HG03039 (cell line): ENCODE results near the gene LY9.
A peak's percentile ranks its signal among the peaks of the same experiment; 100 is the strongest.

Experiments used
- ATAC-seq: cut with Tn5 transposase; IDR thresholded peaks from one replicate; pipeline ENCODE4 v1.9.1; 2021; ENCODE audit warnings: mild to moderate bottlenecking, moderate library complexity; ENCODE audit not compliant: unreplicated experiment

The LY9 gene, protein sequence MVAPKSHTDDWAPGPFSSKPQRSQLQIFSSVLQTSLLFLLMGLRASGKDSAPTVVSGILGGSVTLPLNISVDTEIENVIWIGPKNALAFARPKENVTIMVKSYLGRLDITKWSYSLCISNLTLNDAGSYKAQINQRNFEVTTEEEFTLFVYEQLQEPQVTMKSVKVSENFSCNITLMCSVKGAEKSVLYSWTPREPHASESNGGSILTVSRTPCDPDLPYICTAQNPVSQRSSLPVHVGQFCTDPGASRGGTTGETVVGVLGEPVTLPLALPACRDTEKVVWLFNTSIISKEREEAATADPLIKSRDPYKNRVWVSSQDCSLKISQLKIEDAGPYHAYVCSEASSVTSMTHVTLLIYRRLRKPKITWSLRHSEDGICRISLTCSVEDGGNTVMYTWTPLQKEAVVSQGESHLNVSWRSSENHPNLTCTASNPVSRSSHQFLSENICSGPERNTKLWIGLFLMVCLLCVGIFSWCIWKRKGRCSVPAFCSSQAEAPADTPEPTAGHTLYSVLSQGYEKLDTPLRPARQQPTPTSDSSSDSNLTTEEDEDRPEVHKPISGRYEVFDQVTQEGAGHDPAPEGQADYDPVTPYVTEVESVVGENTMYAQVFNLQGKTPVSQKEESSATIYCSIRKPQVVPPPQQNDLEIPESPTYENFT

DNA sequence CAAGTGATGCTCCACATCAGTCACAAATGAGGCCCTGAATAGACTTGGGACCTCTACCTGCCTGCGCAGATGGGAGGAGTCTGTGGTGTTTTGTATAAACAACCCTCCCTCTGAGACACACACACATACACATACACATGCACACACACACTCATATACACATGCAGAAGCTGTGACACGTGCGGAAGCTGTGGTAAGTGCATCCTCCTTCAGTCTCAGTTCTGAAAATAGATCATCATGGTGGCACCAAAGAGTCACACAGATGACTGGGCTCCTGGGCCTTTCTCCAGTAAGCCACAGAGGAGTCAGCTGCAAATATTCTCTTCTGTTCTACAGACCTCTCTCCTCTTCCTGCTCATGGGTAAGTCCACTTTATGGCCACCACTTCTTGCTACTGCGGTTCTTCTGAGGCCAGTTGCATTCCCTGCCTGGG, at the start of gene LY9:
TSS of gene LY9 (plus strand) at position 224 of the 433 bp plus-strand sequence. CDS start at position 238, 14 bp downstream.
- ATAC-seq: peak; percentile 65

DNA sequence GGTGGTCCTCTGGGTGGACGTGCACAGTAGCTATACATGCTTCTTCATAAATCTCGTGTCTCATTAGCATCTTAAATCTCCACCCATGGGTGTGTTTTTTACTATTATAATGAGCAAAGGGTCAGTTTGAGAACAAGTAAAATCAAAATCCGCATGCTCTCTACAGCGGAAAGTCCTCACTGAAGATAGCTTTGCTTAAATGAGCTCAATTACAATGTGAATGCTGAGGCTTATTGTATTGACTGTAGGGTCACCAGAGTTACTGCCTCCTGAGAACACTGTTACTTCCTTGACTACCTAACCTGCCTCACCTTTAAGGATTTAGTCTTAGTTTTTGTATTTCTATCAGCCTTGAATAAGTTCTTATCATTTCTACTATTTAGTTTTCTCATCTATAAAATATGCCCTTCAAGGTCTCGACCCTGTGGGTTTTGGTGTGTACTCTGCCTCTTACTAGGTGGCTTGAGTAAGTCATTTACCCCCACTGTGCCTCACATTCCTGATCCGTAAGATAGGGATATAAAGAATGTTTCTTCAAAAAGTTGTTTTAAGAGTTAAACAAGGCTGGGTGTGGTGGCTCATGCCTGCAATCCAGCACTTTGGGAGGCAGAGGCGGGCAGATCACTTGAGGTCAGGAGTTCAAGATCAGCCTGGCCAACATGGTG, 49.0 kb upstream of the LY9 start:
- no peak for ATAC-seq

DNA sequence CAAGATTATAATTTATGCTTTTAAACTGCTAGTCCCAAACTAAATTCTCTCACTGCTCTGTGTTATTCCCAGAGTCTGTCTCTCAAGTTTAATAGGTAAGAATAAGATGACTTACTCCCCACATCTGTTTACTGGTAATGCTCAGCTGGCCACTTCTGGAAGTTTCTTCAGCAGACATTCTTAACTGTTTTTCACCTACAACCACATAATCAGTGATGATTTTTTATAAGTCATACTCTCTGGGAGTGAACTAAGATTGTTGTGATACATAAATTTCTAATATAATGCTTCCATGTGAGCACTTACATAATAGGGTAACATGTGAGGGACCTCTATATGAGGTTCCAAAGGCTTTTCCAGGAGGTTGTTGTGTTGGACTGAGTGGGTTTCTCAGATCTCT, 48.3 kb upstream of the LY9 start:
- no peak for ATAC-seq

DNA sequence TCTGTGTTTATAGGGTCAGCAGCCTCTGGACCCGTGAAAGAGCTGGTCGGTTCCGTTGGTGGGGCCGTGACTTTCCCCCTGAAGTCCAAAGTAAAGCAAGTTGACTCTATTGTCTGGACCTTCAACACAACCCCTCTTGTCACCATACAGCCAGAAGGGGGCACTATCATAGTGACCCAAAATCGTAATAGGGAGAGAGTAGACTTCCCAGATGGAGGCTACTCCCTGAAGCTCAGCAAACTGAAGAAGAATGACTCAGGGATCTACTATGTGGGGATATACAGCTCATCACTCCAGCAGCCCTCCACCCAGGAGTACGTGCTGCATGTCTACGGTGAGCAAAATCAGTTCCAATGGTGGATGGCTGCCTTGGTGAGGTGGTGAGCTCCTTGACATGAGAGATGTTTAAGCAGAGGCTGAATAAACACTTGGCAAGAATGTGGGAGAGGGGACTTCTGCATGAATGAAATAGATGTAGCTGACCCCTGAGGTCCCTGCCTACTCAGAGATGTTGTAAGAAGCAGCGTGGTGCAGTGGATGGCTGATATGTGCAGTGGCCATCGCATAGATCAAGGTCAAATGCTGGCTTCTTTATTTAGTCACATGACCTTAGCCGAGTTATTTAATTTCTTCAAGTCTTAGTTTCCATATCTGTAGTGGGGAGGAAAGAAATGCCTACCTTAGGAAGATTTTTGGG, 47.6 kb upstream of the LY9 start:
- ATAC-seq: no peak

DNA sequence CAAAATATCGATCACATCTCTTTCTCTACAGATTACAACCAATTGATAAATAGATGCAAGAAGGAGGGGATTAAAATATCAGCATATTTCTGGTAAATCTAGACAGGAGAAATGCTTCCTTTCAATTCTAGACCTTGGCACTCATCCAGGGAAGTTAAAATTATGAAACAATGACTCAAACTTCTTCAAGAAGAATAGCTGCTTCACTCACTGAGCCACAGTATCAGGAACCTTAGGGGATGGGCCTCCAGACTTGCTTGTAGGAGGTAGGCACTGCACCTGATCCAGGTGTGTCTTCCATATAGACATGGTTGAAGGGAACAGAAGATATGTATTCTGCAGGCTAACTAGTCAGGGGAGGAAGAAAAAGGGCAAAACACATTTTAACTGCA, 47.1 kb upstream of the LY9 start:
- ATAC-seq: no peak

DNA sequence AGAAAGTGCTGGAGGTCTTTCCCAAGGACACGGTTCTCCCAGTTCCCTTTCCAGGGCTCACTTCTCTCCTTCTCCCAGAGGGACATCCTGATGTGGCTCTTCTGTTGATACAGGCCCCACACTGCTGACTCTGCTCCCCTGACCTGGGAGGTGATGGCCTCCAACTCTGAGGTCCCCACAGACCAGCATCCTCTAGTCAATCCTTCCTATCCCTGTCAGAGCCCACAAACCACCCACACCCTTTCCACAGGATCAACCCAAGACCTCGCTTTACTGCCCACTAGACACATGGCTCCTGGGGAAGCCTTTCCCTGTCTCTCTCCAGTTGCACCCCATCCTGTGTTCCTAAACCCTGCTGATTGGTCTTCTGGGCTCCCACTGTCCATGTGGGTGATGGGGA, 45.4 kb upstream of the LY9 start:
- no peak for ATAC-seq

DNA sequence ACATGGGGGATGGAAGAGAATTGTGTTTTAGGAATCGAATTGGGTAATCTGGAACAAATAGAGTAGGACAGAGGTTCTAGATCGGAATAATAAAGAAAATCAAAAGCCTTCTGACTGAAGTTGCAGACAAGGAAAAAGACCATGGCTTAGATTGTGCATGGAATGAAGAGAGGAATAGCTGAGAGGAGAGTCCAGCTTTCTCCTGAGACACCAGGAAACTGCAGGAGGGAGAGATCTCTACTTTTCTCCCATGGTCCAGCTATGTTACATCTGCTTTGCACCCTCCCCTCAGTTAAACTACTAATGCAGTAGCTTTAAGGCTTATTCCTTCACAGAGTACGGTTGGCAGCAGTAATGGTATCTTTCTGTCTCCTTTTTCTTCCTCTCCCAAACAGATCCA, 43.6 kb upstream of the LY9 start:
- no peak for ATAC-seq

DNA sequence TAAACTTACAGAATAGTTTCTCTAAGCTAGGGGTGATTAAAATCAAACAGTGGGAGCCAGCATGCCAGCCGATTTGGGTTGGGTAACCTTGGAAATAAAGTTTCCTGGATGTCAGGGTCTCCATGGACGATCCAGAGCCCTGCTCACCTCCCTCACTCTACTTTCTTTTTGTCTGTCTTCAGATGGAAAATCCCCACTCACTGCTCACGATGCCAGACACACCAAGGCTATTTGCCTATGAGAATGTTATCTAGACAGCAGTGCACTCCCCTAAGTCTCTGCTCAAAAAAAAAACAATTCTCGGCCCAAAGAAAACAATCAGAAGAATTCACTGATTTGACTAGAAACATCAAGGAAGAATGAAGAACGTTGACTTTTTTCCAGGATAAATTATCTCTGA, 43.0 kb upstream of the LY9 start:
- no peak for ATAC-seq

DNA sequence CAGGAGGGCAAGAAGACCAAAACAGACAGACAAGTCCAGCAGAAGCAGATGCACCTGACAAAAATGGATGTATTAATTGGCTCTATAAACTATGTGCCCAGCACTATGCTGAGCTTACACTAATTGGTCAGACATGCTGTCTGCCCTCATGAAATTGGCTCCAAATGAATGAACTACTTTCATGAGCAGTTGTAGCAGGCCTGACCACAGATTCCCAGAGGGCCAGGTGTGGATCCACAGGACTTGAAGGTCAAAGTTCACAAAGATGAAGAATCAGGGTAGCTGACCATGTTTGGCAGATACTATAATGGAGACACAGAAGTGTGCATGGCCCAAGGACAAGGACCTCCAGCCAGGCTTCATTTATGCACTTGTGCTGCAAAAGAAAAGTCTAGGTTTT, 42.4 kb upstream of the LY9 start:
- ATAC-seq: no peak

DNA sequence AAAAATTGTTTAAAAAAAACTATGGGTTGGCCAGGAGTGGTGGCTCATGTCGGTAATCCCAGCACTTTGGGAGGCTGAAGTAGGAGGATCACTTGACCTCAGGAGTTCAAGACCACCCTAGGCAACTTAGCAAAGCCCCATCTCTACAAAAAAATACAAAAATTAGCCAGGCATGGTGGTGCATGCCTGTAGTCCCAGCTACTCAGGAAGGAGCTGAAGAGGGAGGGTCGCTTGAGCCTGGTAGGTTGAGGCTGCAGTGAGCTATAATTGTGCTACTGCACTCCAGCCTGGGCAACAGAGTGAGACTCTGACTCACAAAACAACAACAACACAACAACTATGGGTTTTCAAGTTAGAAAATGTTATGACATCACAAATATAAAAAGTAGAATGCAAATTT, 40.5 kb upstream of the LY9 start:
- ATAC-seq: no peak

DNA sequence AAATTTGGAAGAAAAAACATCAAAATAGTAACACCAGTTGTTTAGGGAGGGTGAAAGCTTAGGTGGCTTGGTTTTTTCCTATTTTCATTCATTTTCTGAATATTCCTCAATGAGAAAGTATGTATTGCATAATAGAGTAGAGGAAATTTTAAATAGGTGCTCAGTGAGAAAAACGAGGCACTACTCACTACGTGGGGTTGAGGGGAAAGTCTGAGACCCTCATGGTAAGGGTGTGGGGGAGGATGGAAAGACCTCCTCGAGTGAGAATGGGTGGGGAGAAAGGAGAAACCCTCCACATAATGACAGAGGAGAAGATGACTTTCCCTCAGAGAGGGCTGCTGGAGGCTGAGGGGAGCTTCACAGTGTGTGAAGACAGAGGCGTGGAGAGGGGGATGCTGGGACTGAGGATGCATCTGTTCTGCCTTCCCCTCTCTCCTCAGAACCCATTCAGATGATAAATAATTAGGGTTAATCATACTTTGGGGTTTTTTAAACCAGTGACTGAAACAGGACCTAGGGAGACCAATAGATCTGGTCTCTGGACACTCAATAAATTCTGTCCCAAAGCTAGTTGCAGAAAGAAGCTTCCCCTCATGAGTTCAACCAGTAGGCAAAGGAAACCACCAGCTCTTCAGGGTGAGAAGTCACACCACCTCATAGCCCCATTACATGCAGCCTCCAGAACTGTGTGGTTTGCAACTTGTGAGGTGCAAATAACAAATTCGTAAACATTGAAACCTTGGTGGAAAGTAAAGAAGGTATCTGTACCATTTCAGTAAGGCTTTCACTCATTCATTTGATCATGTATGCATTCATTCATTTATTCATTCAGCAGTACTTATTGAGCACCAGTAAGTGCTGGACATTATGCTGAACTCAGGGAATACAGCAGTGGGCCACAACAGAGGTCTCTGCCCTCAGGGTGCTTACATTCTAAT, 39.8 kb upstream of the LY9 start:
- ATAC-seq: no peak

DNA sequence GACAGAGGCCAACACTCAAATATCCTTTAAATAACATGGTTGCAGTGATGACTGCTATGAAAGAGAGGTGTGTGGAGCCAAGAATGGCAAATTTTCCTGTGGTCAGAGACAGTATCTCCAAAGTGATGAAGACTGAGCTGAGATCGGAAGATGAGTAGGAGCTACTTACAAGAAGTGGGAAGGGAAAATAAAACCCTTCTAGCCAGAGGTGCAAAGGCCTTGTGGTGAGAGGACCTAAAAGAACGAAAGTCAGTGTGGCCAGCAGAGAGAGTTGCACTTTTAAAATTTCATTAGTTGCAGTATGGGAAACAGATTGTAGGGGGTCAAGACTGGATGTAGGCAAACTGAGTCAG, 39.1 kb upstream of the LY9 start:
- no peak for ATAC-seq

DNA sequence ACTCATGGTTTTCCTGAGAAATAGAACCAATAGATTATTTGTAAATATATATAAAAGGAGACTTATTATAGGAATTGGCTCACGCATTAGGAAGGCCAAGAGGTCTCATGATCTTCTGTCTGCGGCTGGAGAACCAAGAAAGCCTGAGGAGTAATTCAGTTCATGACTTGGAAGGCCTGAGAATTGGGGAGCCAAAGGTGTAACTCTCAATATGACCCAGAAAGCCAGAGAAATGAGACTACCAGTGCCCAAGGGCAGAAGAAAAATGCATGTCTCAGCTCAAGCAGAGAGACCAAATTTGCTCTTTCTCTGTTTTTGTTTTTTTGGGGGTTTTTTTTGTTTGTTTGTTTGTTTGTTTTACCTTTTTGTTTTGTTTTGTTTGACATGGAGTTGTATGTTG, 37.5 kb upstream of the LY9 start:
- no peak for ATAC-seq

DNA sequence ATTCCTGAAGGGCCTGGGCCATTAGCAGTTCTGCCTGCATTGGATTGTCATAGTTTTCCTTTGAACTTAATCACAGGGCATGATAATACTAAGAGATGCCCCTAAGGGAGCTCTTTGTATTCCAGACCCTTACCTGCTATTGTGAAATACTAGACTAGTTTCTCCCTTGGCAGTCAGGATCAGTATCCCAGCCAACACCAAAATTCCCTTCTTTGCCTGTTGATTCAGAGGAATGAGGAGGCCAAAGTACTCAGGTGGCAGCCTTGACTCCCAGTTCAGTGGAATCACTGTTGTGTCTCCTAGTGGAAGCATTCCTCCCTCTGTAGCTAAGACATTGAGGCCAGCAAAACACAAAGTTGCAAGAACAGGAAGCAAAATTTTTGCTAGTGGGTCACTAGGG, 36.2 kb upstream of the LY9 start:
- no peak for ATAC-seq

DNA sequence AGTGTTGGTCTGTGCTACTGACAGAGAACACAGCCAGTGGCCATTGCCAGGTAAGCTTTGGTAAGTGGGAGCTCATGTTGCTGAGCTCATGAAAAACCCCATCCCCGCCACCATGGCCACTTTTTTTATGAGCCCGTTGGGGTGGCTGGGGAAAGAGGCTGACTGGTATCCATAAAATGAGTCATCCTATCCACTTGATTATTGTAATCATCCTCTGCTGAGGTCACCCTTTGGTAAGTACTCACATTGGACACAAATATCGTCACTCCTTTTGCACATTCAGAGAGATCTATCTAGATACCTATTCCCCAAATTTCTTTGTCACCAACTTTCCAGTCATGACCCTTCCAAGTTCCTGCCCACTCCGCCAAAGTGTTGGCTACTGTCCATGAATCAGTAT, 34.9 kb upstream of the LY9 start:
- ATAC-seq: no peak

DNA sequence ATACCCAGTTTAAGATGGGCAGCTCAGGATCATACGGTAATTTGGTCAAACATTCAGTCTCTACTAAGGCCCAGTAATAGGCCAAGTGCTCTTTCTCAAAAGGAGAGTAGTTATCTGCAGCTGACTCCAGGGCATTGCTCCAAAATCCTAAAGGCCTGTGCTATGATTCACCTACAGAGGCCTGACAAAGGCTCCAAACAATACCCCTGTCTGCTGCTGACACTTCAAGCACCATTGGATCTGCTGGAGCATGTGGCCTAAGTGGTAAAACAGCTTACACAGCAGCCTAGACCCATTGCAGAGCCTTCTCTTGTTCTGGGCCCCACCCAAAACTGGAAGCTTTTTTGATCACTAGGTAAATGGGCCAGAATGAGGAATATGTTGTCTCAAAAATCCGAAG, 34.1 kb upstream of the LY9 start:
- no peak for ATAC-seq

DNA sequence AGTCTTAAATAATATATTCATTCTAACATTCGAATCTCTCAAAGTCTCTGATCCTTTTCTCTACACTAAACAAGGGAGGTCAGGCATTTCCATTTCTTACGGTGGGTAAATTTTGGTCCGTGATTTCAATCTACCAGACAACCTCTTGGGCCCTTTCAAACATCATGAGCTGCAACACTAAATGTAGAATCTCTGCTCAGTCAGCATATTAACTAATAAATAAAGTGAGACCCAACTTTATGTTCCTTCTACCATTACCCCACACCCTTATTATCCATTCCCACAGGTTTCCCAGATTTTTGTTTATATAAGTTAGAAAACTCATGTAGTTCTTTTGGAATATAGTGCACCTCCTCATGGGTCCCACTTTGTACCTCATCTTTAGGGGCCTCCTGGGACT, 32.0 kb upstream of the LY9 start:
- ATAC-seq: no peak

DNA sequence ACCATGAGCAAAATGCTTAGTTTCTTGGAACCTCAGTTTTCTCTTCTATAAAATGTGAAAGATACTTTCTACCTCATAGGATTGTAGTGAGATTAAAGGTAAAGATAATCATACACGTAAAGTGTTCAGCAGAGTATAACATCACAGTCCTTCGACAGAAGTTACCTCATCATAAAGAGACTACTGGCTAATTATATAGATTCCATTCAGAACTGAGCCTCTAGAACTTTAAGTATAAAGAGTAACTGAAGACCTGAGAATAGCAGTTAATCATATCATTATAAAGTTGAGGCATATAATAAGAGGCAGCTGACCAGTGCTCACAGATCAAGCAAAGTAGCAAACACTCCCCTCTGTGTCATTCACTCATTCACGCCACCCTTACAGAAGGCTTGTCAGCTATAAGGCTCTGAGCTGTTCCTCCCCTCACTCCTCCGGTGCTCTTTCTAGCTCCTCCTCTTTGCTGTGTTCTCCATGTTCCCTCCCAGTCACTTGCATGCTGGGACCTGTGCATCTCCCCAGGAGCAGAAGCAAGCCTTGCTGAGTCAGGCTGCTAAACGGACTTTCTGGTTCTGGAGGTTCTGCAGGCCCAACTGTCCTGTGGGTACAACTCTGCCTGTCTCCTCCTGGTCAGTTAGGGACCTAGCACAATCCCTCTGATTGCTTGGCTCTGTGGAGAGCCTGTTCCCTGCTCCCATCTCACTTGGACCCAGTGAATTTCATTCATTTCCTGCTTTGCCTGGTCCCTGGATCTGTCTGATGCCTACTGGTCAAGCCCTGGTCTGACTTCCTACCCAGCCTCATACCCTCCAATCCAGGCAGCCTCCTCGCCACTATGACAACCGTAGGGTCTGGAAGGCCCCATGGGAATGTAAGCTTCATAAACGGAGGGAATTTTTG, 28.3 kb upstream of the LY9 start:
- peak; percentile 49 for ATAC-seq

DNA sequence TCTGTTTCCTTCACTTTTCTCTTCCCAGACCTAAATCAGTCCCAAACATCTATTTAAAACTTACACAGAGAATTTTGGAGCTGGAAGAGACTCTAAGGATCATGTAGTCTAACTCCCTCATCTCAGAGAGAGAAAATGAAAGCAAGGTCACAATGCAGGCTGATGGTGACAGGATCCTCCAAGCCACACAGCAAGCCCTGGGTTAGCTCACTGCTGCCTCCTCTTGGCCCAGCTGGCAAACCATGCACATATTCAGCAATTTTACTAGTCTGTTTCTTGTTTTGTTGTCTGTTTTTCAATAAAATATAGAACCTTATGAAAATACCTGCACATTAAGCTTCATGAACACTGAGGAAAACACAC, 27.7 kb upstream of the LY9 start:
- peak; percentile 45 for ATAC-seq

DNA sequence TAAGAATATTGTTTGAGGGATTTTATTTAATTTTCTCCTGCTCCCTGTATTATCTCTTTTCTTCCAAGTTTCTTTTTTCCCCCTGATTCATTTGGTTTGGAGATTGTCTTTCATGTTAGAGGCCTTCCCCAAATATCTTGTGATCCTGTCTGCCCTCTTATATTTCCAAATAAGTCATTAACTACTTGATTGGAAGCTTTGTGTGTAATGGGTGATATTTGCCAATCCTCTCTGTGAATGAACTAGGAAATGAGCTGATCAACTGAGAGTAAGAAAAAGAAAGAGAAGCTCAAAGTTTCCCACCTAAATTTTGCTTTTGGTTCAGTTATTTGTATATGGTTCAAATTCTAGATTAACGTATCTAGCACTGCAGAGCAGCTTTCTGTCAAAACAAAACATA, 23.6 kb upstream of the LY9 start:
- ATAC-seq: no peak
